Astrocyte (in vitro differentiated cells and primary cell): ENCODE data around the gene KIF19.

Source experiments
- CTCF ChIP-seq: IDR thresholded peaks from 2 replicates; pipeline ENCODE4 v1.5.1; 2011; ENCODE audit warnings: low read depth, mild to moderate bottlenecking, inconsistent platforms, low read length, moderate library complexity; ENCODE audit not compliant: insufficient read depth
- EZH2 ChIP-seq: IDR thresholded peaks from 2 replicates; pipeline ENCODE4 v1.6.1; 2012; ENCODE audit warnings: mild to moderate bottlenecking, low read length, inconsistent platforms; ENCODE audit not compliant: insufficient read depth

GRCh38 chr17:74362810-74363498 is 36.9 kb downstream of the KIF19 start:
- TF ChIP-seq CTCF (no peak), EZH2 (no peak)
